HepG2 (cell line): ENCODE data around the gene UBE3B. TPM values are rescaled to one million over a fixed set of nuclear protein-coding genes. Genes with fewer than 3 reads are reported as not detected.

Experiments used
- ATAC-seq: fragments of 200-7000 bp; cut with Tn5 transposase; 3 replicates; pipeline ENCODE4 v1.9.1; 2020; ENCODE audit warnings: mild to moderate bottlenecking, moderate library complexity
- BruUV-seq: library from RNA; stranded (reverse); fragments of 400-500 nt; replicated peaks from 2 replicates; lab custom pipeline; 2021; lab: Mats Ljungman, UMichigan
- CTCF ChIA-PET: fragments of 300-600 bp; formaldehyde crosslinking; extraction: SDS; loops from one replicate; lab custom pipeline; 2021; ENCODE audit warnings: low total read pairs, inconsistent platforms, low intra/inter-chr PET ratio; lab: Yijun Ruan, JAX
- POLR2A ChIA-PET: fragments of 350-600 bp; sonication (Branson Sonifier 250); formaldehyde crosslinking; loops from one replicate; lab custom pipeline; 2020; ENCODE audit warnings: antibody characterized with exemption, inconsistent platforms; lab: Yijun Ruan, JAX
- DNase-seq: peaks from one replicate; pipeline ENCODE4 v3.0.0-alpha.2; 2015; ENCODE audit warnings: low spot score
- FAIRE-seq: peaks from 3 replicates; lab custom pipeline; 2011; peaks lifted over from hg19 to GRCh38; lab: Jason Lieb, UNC
- H2AFZ ChIP-seq: one replicate; pipeline ENCODE4 v1.6.1; 2011; ENCODE audit warnings: low read length, inconsistent platforms
- H3K27ac ChIP-seq: fragments of 300-600 bp; 3 replicates; pipeline ENCODE4 v1.8.0; 2011; ENCODE audit warnings: mixed run types, mild to moderate bottlenecking, mixed read lengths, low read length, inconsistent platforms; ENCODE audit not compliant: insufficient read depth; ENCODE audit errors: extremely low read length
- H3K27me3 ChIP-seq, 2 experiments: fragments of 200-600 bp in 1 of 2; 2 replicates in 1 of 2; 3 replicates in 1 of 2; pipeline versions ENCODE4 v1.6.0 to v1.8.0; 2011; ENCODE audit warnings: low read length in 2 of 2, mild to moderate bottlenecking in 2 of 2, moderate library complexity in 2 of 2, inconsistent platforms in 1 of 2; ENCODE audit not compliant: insufficient read depth in 2 of 2, control insufficient read depth in 1 of 2
- H3K36me3 ChIP-seq, 2 experiments: fragments of 200-600 bp in 1 of 2; replicated peaks in 1 of 2; 2 replicates in 1 of 2; 3 replicates in 1 of 2; pipeline versions ENCODE4 v1.5.1 to v1.8.0; 2011; ENCODE audit warnings: low read length in 2 of 2, inconsistent platforms in 1 of 2; ENCODE audit not compliant: insufficient read depth in 2 of 2, control insufficient read depth in 1 of 2
- H3K4me1 ChIP-seq: 2 replicates; pipeline ENCODE4 v1.5.1; 2012; ENCODE audit warnings: low read length, inconsistent platforms; ENCODE audit not compliant: insufficient read depth
- H3K4me2 ChIP-seq: 2 replicates; pipeline ENCODE4 v1.6.0; 2011; ENCODE audit warnings: low read depth, low read length, inconsistent platforms
- H3K4me3 ChIP-seq, 3 experiments: fragments of 200-600 bp in 1 of 3; sonication (generic), shearing (Covaris generic) in 1 of 3; replicated peaks in 1 of 3; 2 replicates each; pipeline ENCODE4 v1.5.1; 2011 to 2016; ENCODE audit warnings: low read length in 3 of 3, inconsistent platforms in 2 of 3, low read depth in 2 of 3, mild to moderate bottlenecking in 2 of 3, control low read depth in 1 of 3, mixed read lengths in 1 of 3; ENCODE audit not compliant: insufficient read depth in 1 of 3
- H3K79me2 ChIP-seq: one replicate; pipeline ENCODE4 v1.6.1; 2011; ENCODE audit warnings: low read length, inconsistent platforms; ENCODE audit not compliant: insufficient read depth
- H3K9ac ChIP-seq: 2 replicates; pipeline ENCODE4 v1.6.0; 2011; ENCODE audit warnings: mild to moderate bottlenecking, low read depth, low read length, inconsistent platforms; ENCODE audit not compliant: insufficient read depth
- H3K9me3 ChIP-seq: 2 replicates; pipeline ENCODE4 v1.5.1; 2012; ENCODE audit warnings: mild to moderate bottlenecking, low read length
- H4K20me1 ChIP-seq: 2 replicates; pipeline ENCODE4 v1.6.0; 2011; ENCODE audit warnings: inconsistent platforms, mild to moderate bottlenecking, low read length, moderate library complexity; ENCODE audit not compliant: insufficient read depth
- EHMT2 ChIP-seq: fragments of 200-600 bp; sonication (generic); IDR thresholded peaks from 2 replicates; pipeline ENCODE4 v1.7.0; 2017; ENCODE audit warnings: antibody characterized with exemption, low read depth, low read length, borderline replicate concordance
- HES4 ChIP-seq: sonication (generic); formaldehyde crosslinking; IDR thresholded peaks from 2 replicates; pipeline ENCODE4 v1.9.0; 2021; ENCODE audit warnings: mild to moderate bottlenecking, missing genetic modification reagents, borderline replicate concordance
- HMG20A ChIP-seq: IDR thresholded peaks from 2 replicates; pipeline ENCODE4 v1.6.1; 2016; ENCODE audit warnings: borderline replicate concordance
- HNF4G ChIP-seq, 2 experiments: sonication (generic) in 1 of 2; formaldehyde crosslinking in 1 of 2; IDR thresholded peaks; 2 replicates each; pipeline versions ENCODE4 v1.4.0 to v1.6.1; 2011 to 2020; ENCODE audit warnings: borderline replicate concordance in 2 of 2, low read depth in 2 of 2, mild to moderate bottlenecking in 2 of 2, low read length in 1 of 2, missing genetic modification reagents in 1 of 2, moderate library complexity in 1 of 2
- MTERF4 ChIP-seq: sonication (generic); formaldehyde crosslinking; IDR thresholded peaks from 2 replicates; pipeline ENCODE4 v1.8.0; 2023; ENCODE audit warnings: mild to moderate bottlenecking, missing genetic modification reagents
- MXD4 ChIP-seq: IDR thresholded peaks from 2 replicates; pipeline ENCODE4 v1.6.1; 2016; ENCODE audit warnings: mild to moderate bottlenecking, missing biosample characterization, missing genetic modification reagents
- MYC ChIP-seq: sonication (generic); formaldehyde crosslinking; IDR thresholded peaks from 2 replicates; pipeline ENCODE4 v1.9.0; 2021; ENCODE audit warnings: missing genetic modification reagents, borderline replicate concordance
- TBX3 ChIP-seq: fragments of 450-650 bp; IDR thresholded peaks from 2 replicates; pipeline ENCODE4 v1.6.1; 2017; ENCODE audit warnings: antibody characterized with exemption, mild to moderate bottlenecking, inconsistent platforms, borderline replicate concordance
- ZNF160 ChIP-seq: sonication (generic); formaldehyde crosslinking; IDR thresholded peaks from 2 replicates; pipeline ENCODE4 v1.8.0; 2022; ENCODE audit warnings: mild to moderate bottlenecking, inconsistent platforms, missing genetic modification reagents
- ZNF274 ChIP-seq: sonication (generic); formaldehyde crosslinking; IDR thresholded peaks from 2 replicates; pipeline ENCODE4 v1.5.1; 2020; ENCODE audit warnings: mild to moderate bottlenecking, missing genetic modification reagents
- ZNF512B ChIP-seq: sonication (generic); formaldehyde crosslinking; IDR thresholded peaks from 2 replicates; pipeline ENCODE4 v1.5.1; 2020; ENCODE audit warnings: missing genetic modification reagents, mild to moderate bottlenecking, borderline replicate concordance
- ZNF879 ChIP-seq: sonication (generic); formaldehyde crosslinking; IDR thresholded peaks from 2 replicates; pipeline ENCODE4 v1.8.1; 2023; ENCODE audit warnings: missing genetic modification reagents
- WGBS: methylation state at CpG from one replicate; pipeline ENCODE4 v1.1.6; 2017; ENCODE audit warnings: low lambda C conversion rate; 5-methylcytosine and 5-hydroxymethylcytosine counted together
- in situ Hi-C: cut with HindIII; loops from 2 replicates; pipeline ENCODE4 v1.10.0; 2017; ENCODE audit warnings: low pct_unique_long_range_greater_than_20kb; ENCODE audit not compliant: extremely low pct_ligation_motif_present
- intact Hi-C: fragments of 100-400 bp; cut with micrococcal nuclease; formaldehyde crosslinking; loops from one replicate; pipeline ENCODE4 v1.10.0; 2022; ENCODE audit not compliant: unreplicated experiment
- polyA plus RNA-seq, 8 experiments: library from polyadenylated mRNA; depleted of rRNA in 3 of 8; stranded (reverse) in 7 of 8; unstranded in 1 of 8; fragments of >200 nt; fragmentation: Illumina TruSeq in 4 of 8; extraction: Trizol in 4 of 8; gene quantifications; 2 replicates each; pipeline versions ENCODE4 v1.2.1 to v1.2.3, GENCODE V29; 2011 to 2016; ENCODE audit warnings: low read depth in 4 of 8, missing spikeins in 1 of 8, mixed read lengths in 1 of 8; ENCODE audit not compliant: insufficient read depth in 1 of 8
- total RNA-seq, 5 experiments: library from RNA; depleted of rRNA; stranded (reverse); fragments of >200 nt; fragmentation: Illumina TruSeq; extraction: Trizol; gene quantifications; 2 replicates each; pipeline ENCODE4 v1.2.3, GENCODE V29; 2016; ENCODE audit warnings: low read depth in 1 of 5
- TF ChIP-seq, protein P1 (sequence below): sonication (generic); formaldehyde crosslinking; IDR thresholded peaks from 2 replicates; pipeline ENCODE4 v1.5.1; 2020; ENCODE audit warnings: mild to moderate bottlenecking, missing genetic modification reagents

The UBE3B gene
- total and polyA plus RNA-seq, 2 of the 13 experiments (the other 11 are each of a cell fraction or from before 2014, with no cell fraction given), result 22.7 to 25.3 TPM

DNA sequence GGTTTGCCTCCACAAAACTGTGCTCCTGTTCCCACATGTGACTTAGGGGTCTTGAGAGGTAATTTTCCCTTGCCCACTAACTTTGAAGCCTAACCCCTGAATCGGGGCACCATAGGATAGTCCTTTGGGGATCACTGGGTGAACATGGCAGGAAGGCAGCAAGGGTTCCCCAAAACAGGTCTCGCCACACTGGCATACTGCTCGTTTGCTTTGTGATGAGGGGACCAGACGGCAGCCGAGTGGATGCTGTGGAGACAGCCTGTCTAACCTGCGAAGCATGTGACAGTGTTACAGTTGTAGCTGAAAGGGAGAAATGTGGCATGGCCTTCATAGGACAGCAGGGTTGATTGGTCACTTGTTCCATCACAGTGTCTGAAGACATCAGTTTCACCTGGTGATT lies 42.4 kb downstream of the UBE3B start:
- H3K36me3 ChIP-seq, result peaks cover 13 to 39% of the 10 kb centered on the region in 2 experiments
- no peak overlapping the region for H3K4me2 ChIP-seq
- BruUV-seq, result no TSS peak
- CTCF ChIA-PET, result interaction anchor here (2.2 kb wide), 1 partner anchor 255 kb away, joined by 29 read pairs; no protein-coding TSS in a partner anchor
- POLR2A ChIA-PET, result no interaction called here
- intact Hi-C loops (loop anchor here (2.0 to 5.0 kb wide), 3 partner anchors 78 to 277 kb away; no protein-coding TSS in a partner anchor), in situ Hi-C loops (loop anchor here (5.0 kb wide), 1 partner anchor 258 kb away; no protein-coding TSS in a partner anchor)
- no peak overlapping the region for H3K27ac ChIP-seq
- no peaks in the 10 kb centered on the region for H3K27me3 ChIP-seq
- no peaks in the 10 kb centered on the region for H3K9me3 ChIP-seq
- no peaks in the 10 kb centered on the region for H3K79me2 ChIP-seq
- no peak overlapping the region for H3K4me3 ChIP-seq
- no peaks in the 10 kb centered on the region for H4K20me1 ChIP-seq
- no peak for TF ChIP-seq TBX3
- TF ChIP-seq MXD4, result no peak
- TF ChIP-seq MTERF4 (CRISPR knock-in tag), result no peak
- TF ChIP-seq ZNF512B, result no peak
- no peak for TF ChIP-seq EHMT2
- TF ChIP-seq HNF4G (IDR thresholded peaks at IDR 0.05; ENCODE audit: borderline replicate concordance, low read depth, low read length), result no peak
- no peak for TF ChIP-seq HNF4G (CRISPR knock-in tag; IDR thresholded peaks at IDR 0.05; ENCODE audit: borderline replicate concordance, low read depth)
- no peak for TF ChIP-seq ZNF160 (CRISPR knock-in tag)
- TF ChIP-seq MYC, result no peak
- no peak for TF ChIP-seq HMG20A (CRISPR knock-in tag)
- TF ChIP-seq, protein P1, sequence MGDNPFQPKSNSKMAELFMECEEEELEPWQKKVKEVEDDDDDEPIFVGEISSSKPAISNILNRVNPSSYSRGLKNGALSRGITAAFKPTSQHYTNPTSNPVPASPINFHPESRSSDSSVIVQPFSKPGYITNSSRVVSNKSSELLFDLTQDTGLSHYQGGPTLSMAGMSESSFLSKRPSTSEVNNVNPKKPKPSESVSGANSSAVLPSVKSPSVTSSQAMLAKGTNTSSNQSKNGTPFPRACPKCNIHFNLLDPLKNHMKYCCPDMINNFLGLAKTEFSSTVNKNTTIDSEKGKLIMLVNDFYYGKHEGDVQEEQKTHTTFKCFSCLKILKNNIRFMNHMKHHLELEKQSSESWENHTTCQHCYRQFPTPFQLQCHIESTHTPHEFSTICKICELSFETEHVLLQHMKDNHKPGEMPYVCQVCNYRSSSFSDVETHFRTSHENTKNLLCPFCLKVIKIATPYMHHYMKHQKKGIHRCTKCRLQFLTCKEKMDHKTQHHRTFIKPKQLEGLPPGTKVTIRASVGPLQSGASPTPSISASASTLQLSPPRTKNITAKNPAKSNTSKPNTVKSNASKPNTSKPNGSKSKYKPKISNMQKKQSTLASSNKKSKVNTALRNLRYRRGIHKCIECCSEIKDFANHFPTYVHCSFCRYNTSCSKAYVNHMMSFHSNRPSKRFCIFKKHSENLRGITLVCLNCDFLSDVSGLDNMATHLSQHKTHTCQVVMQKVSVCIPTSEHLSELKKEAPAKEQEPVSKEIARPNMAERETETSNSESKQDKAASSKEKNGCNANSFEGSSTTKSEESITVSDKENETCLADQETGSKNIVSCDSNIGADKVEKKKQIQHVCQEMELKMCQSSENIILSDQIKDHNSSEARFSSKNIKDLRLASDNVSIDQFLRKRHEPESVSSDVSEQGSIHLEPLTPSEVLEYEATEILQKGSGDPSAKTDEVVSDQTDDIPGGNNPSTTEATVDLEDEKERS, result no peak
- TF ChIP-seq ZNF879 (CRISPR knock-in tag), result no peak
- no peak for TF ChIP-seq ZNF274 (CRISPR knock-in tag)
- TF ChIP-seq HES4, result no peak
- H3K4me1 ChIP-seq, result peaks cover 6% of the 10 kb centered on the region
- no peak overlapping the region for H3K9ac ChIP-seq
- no peak for FAIRE-seq
- no peak overlapping the region for H2AFZ ChIP-seq
- DNase-seq, result no peak
- ATAC-seq, result no peak
- WGBS, result 83% methylated on average over 6 of the region's 6 CpGs
